ENCODE data around the gene DLGAP1.

Gene DLGAP1

GRCh38 chr18:3773303-3773702 lies 681.8 kb downstream of the DLGAP1 start:
- TF ChIP-seq SPI1 (IDR thresholded peaks at IDR 0.05; ENCODE audit: borderline replicate concordance, low read depth) = no peak
- no peak for TF ChIP-seq REST (IDR thresholded peaks at IDR 0.05; ENCODE audit: insufficient replicate concordance, low read depth)
- TF ChIP-seq GABPA (IDR thresholded peaks at IDR 0.05; ENCODE audit: low read depth) = no peak
- no peak for TF ChIP-seq CTCF (IDR thresholded peaks at IDR 0.05; ENCODE audit: insufficient read depth, low read length)
- no peak for TF ChIP-seq POLR2AphosphoS5 (IDR thresholded peaks at IDR 0.05; ENCODE audit: low read depth)
- peak in 1 of 2 experiments; percentile 24 for DNase-seq (ENCODE audit: low read depth in 1 of 2, low spot score in 1 of 2)
- H3K4me3 ChIP-seq (replicated peaks; ENCODE audit: insufficient read depth, low read length) = no peak overlapping the region

GRCh38 chr18:3771121-3771971 lies 683.8 kb downstream of the DLGAP1 start:
- TF ChIP-seq CTCF (IDR thresholded peaks at IDR 0.05; ENCODE audit: insufficient read depth, low read length) = peak; percentile 92
- TF ChIP-seq REST (IDR thresholded peaks at IDR 0.05; ENCODE audit: insufficient replicate concordance, low read depth) = no peak
- H3K27ac ChIP-seq (replicated peaks) = peak overlapping the region; percentile 39
- peak; percentile 87 to 88 for DNase-seq (ENCODE audit: low read depth in 1 of 2, low spot score in 1 of 2)
- H3K4me3 ChIP-seq (replicated peaks; ENCODE audit: insufficient read depth, low read length) = peak overlapping the region; percentile 16
- no peaks in the 10 kb centered on the region for H3K27me3 ChIP-seq (ENCODE audit: insufficient read depth, poor library complexity, severe bottlenecking)

More at GRCh38 chr18:3773303-3773702, 681.8 kb downstream of the DLGAP1 start:
- no peak overlapping the region for H3K27ac ChIP-seq (replicated peaks)
- no peaks in the 10 kb centered on the region for H3K27me3 ChIP-seq (ENCODE audit: insufficient read depth, poor library complexity, severe bottlenecking)

GRCh38 chr18:3761266-3761665 lies 693.8 kb downstream of the DLGAP1 start:
- no peaks in the 10 kb centered on the region for H3K27me3 ChIP-seq (ENCODE audit: insufficient read depth, poor library complexity, severe bottlenecking)
- no peak for DNase-seq (ENCODE audit: low read depth in 1 of 2, low spot score in 1 of 2)
- no peak overlapping the region for H3K27ac ChIP-seq (replicated peaks)
- TF ChIP-seq GABPA (IDR thresholded peaks at IDR 0.05; ENCODE audit: low read depth) (no peak), SPI1 (IDR thresholded peaks at IDR 0.05; ENCODE audit: borderline replicate concordance, low read depth) (no peak), REST (IDR thresholded peaks at IDR 0.05; ENCODE audit: insufficient replicate concordance, low read depth) (no peak), CTCF (IDR thresholded peaks at IDR 0.05; ENCODE audit: insufficient read depth, low read length) (no peak), POLR2AphosphoS5 (IDR thresholded peaks at IDR 0.05; ENCODE audit: low read depth) (no peak)
- H3K4me3 ChIP-seq (replicated peaks; ENCODE audit: insufficient read depth, low read length) = no peak overlapping the region

Measured in HL-60 (cell line).